PC-9 (cell line): ENCODE data around the gene ZNF337.

Experiments used
- EZH2 ChIP-seq: fragments of 200-600 bp; sonication (generic); IDR thresholded peaks from 2 replicates; pipeline ENCODE4 v1.8.0; 2017; ENCODE audit warnings: antibody characterized with exemption, low read depth
- TF ChIP-seq, protein P1 (sequence below): fragments of 200-600 bp; sonication (generic); conservative IDR thresholded peaks from 2 replicates; pipeline ENCODE4 v1.6.1; 2017; ENCODE audit warnings: mixed run types, antibody characterized with exemption, mild to moderate bottlenecking, moderate library complexity

DNA sequence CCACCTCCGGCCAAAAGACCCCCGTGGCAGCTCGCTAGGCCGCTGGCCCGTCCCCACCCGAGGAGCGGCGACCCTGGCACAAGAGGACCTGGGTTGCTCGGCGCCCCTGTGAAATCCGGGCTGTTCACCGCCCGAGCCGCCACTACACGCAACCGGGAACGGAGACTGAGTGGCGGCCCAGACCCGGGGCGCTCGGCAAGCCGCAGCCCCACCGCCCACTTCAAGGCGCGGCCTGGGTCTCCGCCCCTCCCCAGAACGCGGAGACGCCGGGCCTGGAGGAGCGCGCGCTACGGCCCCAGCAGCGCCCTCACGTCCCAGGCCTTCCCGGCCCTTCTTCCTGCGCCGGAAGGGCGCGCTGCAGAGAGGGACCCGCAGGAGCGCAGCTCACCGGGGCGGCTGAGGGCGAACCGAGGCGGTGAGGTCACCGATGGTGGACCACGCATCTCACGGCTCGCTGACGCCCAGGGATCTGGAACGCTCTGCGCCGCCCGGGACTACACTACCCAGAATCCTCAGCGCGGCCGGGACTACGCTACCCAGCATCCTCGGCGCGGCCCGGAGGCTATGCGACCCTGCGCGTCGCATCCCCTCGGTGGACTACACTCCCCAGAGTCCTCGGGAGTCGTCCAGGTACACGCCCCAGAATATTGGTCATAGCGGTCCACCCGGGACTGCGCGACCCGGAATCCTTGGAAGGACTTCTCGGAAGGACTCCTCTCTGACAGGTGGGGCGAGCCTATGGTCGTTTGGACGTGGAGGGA, at the start of gene ZNF337:
- TF ChIP-seq, protein P1, sequence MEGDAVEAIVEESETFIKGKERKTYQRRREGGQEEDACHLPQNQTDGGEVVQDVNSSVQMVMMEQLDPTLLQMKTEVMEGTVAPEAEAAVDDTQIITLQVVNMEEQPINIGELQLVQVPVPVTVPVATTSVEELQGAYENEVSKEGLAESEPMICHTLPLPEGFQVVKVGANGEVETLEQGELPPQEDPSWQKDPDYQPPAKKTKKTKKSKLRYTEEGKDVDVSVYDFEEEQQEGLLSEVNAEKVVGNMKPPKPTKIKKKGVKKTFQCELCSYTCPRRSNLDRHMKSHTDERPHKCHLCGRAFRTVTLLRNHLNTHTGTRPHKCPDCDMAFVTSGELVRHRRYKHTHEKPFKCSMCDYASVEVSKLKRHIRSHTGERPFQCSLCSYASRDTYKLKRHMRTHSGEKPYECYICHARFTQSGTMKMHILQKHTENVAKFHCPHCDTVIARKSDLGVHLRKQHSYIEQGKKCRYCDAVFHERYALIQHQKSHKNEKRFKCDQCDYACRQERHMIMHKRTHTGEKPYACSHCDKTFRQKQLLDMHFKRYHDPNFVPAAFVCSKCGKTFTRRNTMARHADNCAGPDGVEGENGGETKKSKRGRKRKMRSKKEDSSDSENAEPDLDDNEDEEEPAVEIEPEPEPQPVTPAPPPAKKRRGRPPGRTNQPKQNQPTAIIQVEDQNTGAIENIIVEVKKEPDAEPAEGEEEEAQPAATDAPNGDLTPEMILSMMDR = no peak
- no peak for TF ChIP-seq EZH2
